ENCODE measurements around the gene TSPAN5.

- TF ChIP-seq CTCF (IDR thresholded peaks at IDR 0.05) (no peak), POLR2A (IDR thresholded peaks at IDR 0.05) (no peak)
These were observed 25.3 kb downstream of the TSPAN5 start for GRCh38 chr4:98633159-98633558.

Measured in lower leg skin (tissue), 3 donors.